Esophagus squamous epithelium (tissue), 5 donors: ENCODE results near the gene COL23A1. TPM values are rescaled to one million over a fixed set of nuclear protein-coding genes. Genes with fewer than 3 reads are reported as not detected.

Experiments
- DNase-seq: peaks from one replicate; lab custom pipeline; 2025; lab: John Stamatoyannopoulos, UW
- H3K27ac ChIP-seq, 4 donors: fragments of 200-600 bp; sonication (generic); one replicate each; pipeline ENCODE4 v1.5.1; 2016 to 2019; ENCODE audit warnings: mild to moderate bottlenecking in 1 of 4
- H3K27me3 ChIP-seq, 4 donors: fragments of 200-600 bp; sonication (generic); 1 replicate in 3 of 4; 2 replicates in 1 of 4; pipeline versions ENCODE4 v1.5.1 to v1.6.0; 2017 to 2021; ENCODE audit warnings: antibody characterized with exemption in 1 of 4
- H3K36me3 ChIP-seq, 3 donors: fragments of 200-600 bp; sonication (generic); one replicate each; pipeline ENCODE4 v1.5.1; 2016 to 2019
- H3K4me1 ChIP-seq, 3 donors: fragments of 200-600 bp; sonication (generic); one replicate each; pipeline ENCODE4 v1.5.1; 2017 to 2019
- H3K4me3 ChIP-seq, 4 donors: fragments of 200-600 bp; sonication (generic); 1 replicate in 3 of 4; 2 replicates in 1 of 4; pipeline ENCODE4 v1.5.1; 2016 to 2019; ENCODE audit warnings: mild to moderate bottlenecking in 2 of 4, moderate library complexity in 1 of 4
- H3K9me3 ChIP-seq, 3 donors: fragments of 200-600 bp; sonication (generic); one replicate each; pipeline ENCODE4 v1.5.1; 2016 to 2019
- POLR2A ChIP-seq, 4 donors: fragments of 450-650 bp; IDR thresholded peaks; one replicate each; pipeline ENCODE4 v1.6.1; 2017; ENCODE audit warnings: antibody characterized with exemption in 4 of 4, mild to moderate bottlenecking in 4 of 4, moderate library complexity in 3 of 4
- WGBS, 2 donors: methylation state at CpG; one replicate each; pipeline ENCODE4 v1.1.5; 2018; 5-methylcytosine and 5-hydroxymethylcytosine counted together
- intact Hi-C: fragments of 100-400 bp; cut with DNase I; formaldehyde crosslinking; loops from one replicate; pipeline ENCODE4 v1.15.0; 2022
- total RNA-seq, 4 donors: library from RNA; depleted of rRNA; stranded (reverse); fragments of >200 nt; gene quantifications; one replicate each; pipeline ENCODE4 v1.1.0, GENCODE V29; 2016
- TF ChIP-seq, protein P1 (sequence below), 6 experiments: fragments of 450-650 bp in 4 of 6; fragments of 200-600 bp in 2 of 6; sonication (generic) in 2 of 6; IDR thresholded peaks; one replicate each; pipeline ENCODE4 v1.5.1; 2016 to 2019; ENCODE audit warnings: antibody characterized with exemption in 6 of 6, mild to moderate bottlenecking in 4 of 6, moderate library complexity in 4 of 6
- donor health status: DM: yes; HTN: yes; CAD: no.

COL23A1 gene
- total RNA-seq, 4 donors from 2014 or later, result 0.41 to 1.5 (median 0.44) TPM; not detected in 1

DNA sequence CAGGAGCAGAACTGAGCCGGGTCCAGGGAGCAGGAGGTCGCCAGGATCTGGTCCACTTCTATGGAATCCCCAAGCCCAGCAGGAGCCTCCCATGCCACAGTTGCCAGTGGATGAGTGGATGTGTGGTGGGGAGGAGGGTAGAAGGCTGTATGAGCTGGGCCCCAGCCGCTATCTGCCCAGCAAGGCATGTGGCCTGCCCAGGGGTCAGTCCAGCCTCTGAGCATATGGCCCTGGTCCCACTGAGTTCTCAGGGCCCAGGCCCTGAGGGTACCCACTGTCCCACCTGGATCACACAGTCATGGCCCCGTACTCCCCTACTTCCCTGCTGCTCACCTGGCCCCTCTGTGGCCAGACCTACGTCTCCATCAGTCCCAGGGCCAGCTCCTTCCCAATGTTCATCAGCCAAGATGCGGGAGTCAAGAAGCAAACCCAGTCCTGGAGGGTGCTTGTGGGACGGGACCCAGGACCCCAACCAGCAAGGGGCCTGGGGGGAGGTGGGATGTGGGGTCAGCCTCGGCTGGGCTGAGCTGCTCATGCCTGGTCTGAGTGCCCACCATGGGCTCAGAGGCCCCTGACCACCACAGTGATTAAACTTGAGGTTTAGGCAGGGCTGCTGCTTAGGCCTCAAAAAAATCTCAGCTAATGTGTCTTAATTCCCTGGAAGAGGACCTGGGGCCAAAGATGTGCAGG is 152.7 kb downstream of the COL23A1 start:
- 17 to 83% methylated on average over 1 of the region's 8 CpGs for WGBS, 2 donors
- Histone ChIP-seq H3K36me3 (no peaks in the 10 kb centered on the region), H3K4me3 (no peak overlapping the region), H3K9me3 (no peaks in the 10 kb centered on the region), H3K27me3 (peaks cover 0 to 15% (median 0%) of the 10 kb centered on the region in 4 donors), H3K4me1 (peaks cover 0 to 4% (median 0%) of the 10 kb centered on the region in 3 donors), H3K27ac (no peak overlapping the region)
- intact Hi-C loops, result no loop called here
- TF ChIP-seq, protein P1, sequence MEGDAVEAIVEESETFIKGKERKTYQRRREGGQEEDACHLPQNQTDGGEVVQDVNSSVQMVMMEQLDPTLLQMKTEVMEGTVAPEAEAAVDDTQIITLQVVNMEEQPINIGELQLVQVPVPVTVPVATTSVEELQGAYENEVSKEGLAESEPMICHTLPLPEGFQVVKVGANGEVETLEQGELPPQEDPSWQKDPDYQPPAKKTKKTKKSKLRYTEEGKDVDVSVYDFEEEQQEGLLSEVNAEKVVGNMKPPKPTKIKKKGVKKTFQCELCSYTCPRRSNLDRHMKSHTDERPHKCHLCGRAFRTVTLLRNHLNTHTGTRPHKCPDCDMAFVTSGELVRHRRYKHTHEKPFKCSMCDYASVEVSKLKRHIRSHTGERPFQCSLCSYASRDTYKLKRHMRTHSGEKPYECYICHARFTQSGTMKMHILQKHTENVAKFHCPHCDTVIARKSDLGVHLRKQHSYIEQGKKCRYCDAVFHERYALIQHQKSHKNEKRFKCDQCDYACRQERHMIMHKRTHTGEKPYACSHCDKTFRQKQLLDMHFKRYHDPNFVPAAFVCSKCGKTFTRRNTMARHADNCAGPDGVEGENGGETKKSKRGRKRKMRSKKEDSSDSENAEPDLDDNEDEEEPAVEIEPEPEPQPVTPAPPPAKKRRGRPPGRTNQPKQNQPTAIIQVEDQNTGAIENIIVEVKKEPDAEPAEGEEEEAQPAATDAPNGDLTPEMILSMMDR (IDR thresholded peaks at IDR 0.05), result no peak
- no peak for TF ChIP-seq POLR2A (IDR thresholded peaks at IDR 0.05)
- no peak for DNase-seq

DNA sequence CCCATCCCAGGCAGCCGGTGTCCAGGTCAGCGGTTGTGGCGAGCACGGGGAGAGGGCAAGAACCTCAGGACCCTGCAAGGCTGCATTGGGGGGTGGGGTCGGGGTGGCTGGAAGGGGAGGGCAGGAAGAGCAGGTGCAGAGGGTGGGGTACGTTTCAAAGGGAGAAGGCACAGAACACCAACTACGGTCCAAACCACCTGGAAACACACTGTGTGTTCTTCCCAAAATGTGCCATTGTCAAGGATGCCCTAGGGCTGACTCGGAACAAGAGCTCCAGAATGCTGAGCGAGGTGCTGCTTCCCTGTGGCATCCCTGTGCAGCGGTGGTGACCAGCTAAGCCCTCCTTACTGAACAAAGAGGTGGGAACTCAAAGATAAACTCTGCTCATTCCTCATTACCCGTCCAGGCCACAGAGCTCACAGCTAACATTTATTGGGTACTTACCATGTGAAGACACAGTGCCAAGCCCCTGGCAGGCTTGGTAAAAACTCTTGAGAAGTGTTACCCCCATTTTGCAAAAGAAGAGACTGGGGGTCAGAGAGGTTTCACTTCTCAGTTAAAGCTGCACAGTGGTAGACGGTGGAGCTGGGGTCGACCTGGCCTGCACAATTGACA is 153.8 kb downstream of the COL23A1 start:
- peaks cover 0 to 10% (median 0%) of the 10 kb centered on the region in 3 donors for H3K4me1 ChIP-seq

DNA sequence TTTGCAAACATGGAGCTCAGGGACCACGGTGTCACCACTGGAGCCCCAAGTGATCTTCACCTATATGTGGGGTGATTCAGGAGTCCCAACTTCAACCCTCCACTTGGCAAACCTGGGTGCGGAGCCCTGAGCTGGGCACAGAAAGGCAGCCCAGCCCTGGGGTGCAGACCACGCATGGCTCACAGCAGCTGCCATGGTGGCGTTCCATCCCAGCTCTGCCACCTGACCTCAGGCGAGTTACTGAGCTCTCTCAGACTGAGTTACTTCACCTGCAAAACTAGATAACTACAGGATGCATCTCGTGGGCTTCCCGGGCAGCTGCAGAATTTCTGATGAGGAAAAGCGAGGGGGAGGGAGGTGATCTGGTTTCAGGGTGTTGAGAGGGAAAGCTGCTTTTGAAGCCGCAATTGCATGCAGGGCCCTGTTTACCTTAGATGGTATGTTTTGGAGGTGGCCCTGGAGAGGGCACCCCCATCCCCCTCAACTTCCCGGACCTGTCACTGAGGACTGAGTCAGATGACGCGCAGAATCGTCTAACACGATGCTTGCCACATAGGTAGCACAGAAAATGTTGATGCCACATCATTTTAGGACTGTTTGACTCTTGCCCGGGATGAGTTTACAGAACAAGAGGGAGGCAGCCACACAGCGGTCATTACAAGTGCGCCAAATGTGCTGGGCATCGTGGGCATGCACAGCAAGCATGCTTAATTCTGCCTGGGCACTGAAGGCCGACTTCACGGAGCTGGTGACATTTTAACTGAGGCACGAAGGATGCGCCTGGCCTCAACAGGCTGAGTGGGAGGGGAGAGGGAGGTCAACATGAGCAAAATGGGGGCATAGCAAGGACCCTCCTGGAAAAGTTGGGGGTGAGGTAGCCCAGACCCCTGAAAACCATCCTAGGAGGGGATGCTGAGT is 154.6 kb downstream of the COL23A1 start:
- DNase-seq, result no peak
- Histone ChIP-seq H3K27ac (no peak overlapping the region), H3K4me3 (no peak overlapping the region), H3K4me1 (peaks cover 0 to 10% (median 0%) of the 10 kb centered on the region in 3 donors), H3K36me3 (no peaks in the 10 kb centered on the region), H3K9me3 (no peaks in the 10 kb centered on the region), H3K27me3 (peaks cover 0 to 15% (median 0%) of the 10 kb centered on the region in 4 donors)
- intact Hi-C loops, result no loop called here
- TF ChIP-seq POLR2A (IDR thresholded peaks at IDR 0.05), result no peak
- TF ChIP-seq, protein P1 (IDR thresholded peaks at IDR 0.05), result no peak
- 81 to 86% methylated on average over 16 to 21 of the region's 22 CpGs for WGBS, 2 donors

More for the DNA sequence above, 153.8 kb downstream of the COL23A1 start:
- Histone ChIP-seq H3K4me3 (no peak overlapping the region), H3K9me3 (no peaks in the 10 kb centered on the region), H3K27ac (no peak overlapping the region), H3K36me3 (no peaks in the 10 kb centered on the region), H3K27me3 (peaks cover 0 to 15% (median 0%) of the 10 kb centered on the region in 4 donors)
- TF ChIP-seq, protein P1 (IDR thresholded peaks at IDR 0.05), result no peak
- TF ChIP-seq POLR2A (IDR thresholded peaks at IDR 0.05), result no peak
- WGBS, 2 donors, result 82% methylated on average over 13 of the region's 13 CpGs; no CpG with 5 or more reads in 1 of the 2 donors
- intact Hi-C loops, result no loop called here
- DNase-seq, result no peak

DNA sequence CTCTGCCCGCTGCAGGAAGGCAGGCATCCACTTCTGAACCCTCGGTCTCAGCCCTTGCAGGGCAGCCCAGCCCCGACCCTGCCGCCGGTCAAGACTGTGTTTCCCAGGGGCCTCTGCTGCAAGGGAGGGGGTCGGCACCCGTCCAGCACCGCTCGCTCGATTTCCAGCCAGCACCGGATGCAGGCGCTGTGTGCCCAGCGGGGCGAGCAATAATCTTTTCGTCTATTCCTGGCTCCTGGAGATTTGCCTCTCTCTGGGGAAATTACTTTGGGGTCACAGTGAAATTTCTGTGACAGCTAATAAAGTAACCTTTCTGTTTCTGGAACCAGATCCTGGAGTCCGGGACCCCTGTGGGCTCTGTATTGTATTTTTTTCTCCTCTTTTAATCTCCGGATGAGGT is 155.3 kb downstream of the COL23A1 start:
- Histone ChIP-seq H3K4me3 (peak overlapping the region in 1 of 4 donors; percentile 2), H3K9me3 (no peaks in the 10 kb centered on the region), H3K27me3 (peaks cover 0 to 15% (median 0%) of the 10 kb centered on the region in 4 donors), H3K36me3 (no peaks in the 10 kb centered on the region), H3K4me1 (peaks cover 0 to 14% (median under 1%) of the 10 kb centered on the region in 3 donors), H3K27ac (no peak overlapping the region)
- WGBS, 2 donors, result 44 to 66% methylated on average over 5 to 15 of the region's 17 CpGs
- intact Hi-C loops, result no loop called here
- DNase-seq, result no peak
- TF ChIP-seq, protein P1 (IDR thresholded peaks at IDR 0.05), result no peak
- TF ChIP-seq POLR2A (IDR thresholded peaks at IDR 0.05), result no peak
